ENCODE results near the gene AIPL1.
A peak's percentile ranks its signal among the peaks of the same experiment; 100 is the strongest.

Gene AIPL1

DNA sequence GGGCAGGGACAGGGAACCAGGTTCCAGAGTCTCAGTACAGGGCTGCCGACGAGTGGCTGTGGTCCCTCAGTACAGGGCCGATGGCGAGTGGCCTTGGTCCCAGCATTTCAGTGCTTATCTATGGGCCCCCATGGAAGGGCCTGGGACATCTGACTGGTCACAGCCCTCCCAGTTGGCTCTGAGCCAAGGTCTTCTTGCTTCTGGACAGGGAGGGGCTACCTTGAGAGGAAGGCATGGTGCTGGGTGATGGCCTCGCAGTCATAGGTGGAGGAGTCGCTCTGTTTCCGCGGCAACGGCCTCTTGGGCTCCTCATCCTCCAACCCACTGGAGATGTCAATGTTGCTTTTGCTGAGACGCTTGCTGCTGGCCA, 41.9 kb upstream of the AIPL1 start:
- H3K27ac ChIP-seq, result no peak overlapping the region
- TF ChIP-seq CTCF (conservative IDR thresholded peaks at IDR 0.05), result no peak

- H3K27ac ChIP-seq, result no peak overlapping the region
- no peak for TF ChIP-seq CTCF (conservative IDR thresholded peaks at IDR 0.05)
These were observed 41.3 kb upstream of the AIPL1 start for GRCh38 chr17:6476076-6476809.

- no peak for TF ChIP-seq CTCF (conservative IDR thresholded peaks at IDR 0.05)
These were observed 40.5 kb upstream of the AIPL1 start for GRCh38 chr17:6475411-6475810.

DNA sequence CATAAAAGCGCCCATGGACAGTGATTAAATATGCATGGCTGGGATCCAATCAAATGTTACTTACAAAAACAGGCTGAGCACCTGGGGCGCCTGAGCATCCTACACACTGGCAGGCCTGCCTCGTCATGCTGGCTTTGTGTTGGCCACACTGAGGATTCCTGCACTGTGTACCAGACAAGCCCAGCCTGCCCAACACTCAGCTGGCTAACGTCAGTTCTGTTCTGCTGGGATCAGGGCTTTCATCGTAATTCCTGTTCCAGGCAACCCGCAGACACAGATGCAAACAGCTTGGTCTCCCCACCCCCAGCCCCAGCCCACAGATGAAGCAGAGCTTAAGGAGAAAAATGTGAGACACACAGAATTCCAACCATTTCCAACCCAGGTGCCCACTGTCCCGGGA, 40.0 kb upstream of the AIPL1 start:
- TF ChIP-seq CTCF (conservative IDR thresholded peaks at IDR 0.05), result no peak
- H3K27ac ChIP-seq, result no peak overlapping the region

More at GRCh38 chr17:6475411-6475810, 40.5 kb upstream of the AIPL1 start:
- no peak overlapping the region for H3K27ac ChIP-seq

- TF ChIP-seq CTCF (conservative IDR thresholded peaks at IDR 0.05), result no peak
- no peak overlapping the region for H3K27ac ChIP-seq
These were observed 39.5 kb upstream of the AIPL1 start for GRCh38 chr17:6474376-6474775.

DNA sequence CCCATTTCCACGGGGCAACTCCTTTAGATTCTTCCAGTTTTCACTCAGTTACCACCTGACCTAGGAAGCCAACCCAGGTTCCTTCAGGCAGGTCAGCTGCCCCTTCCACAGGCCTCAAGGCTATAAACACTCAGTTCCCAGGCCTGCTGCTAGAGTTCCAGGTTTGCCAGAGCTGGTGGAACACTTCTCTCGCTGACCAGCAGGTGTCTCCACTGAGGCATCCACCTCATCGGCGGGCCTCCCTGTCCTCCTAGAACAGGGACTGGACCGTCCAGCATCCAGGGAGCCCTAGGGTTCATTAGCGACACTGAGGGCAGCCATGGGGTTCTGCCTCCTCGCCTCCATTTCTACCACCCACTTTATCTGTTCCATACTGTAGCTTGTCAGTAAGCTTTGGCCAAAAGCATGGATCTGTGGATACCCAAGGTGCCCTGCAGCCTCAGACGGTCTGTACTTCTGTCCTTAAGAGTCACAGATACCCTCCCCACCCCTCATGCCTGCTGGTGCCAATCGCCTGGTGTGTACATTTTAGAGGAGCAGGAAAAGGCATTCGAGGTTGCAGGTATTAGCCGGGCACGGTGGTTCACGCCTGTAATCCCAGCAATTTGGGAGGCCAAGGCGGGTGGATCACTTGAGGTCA, 38.3 kb upstream of the AIPL1 start:
- peak overlapping the region; percentile 14; the same call in 1 of the 2 replicates for H3K27ac ChIP-seq

More for the DNA sequence above, 38.3 kb upstream of the AIPL1 start:
- peak; percentile 87 for TF ChIP-seq CTCF (conservative IDR thresholded peaks at IDR 0.05)
